ENCODE measurements around the gene DACH1. TPM values are rescaled to one million over a fixed set of nuclear protein-coding genes. Genes with fewer than 3 reads are reported as not detected.

The DACH1 gene
- total and polyA plus RNA-seq, 2 donors (not counting 3 experiments of a cell fraction or from before 2014, with no cell fraction given) = 8.6 to 28.3 TPM

DNA sequence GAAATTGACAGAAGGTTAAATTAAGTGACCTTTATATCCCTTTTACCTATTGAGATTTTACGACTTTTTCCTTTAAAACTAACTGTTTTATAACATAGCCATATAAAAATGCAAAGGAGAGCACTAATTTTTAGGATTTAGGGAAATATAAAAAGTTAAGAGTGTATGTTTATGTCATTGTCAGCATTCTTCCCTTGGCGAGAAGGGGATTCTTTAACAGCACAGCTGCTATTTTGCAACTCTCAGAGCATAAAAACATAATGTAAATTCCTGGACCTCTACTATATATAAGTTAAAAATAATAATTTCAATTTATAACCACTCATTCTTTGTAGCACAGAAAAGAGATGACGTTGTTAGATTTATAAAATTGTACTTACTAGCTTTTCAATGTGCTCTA, 363.2 kb downstream of the DACH1 start:
- Histone ChIP-seq H3K9me1 (replicated peaks; ENCODE audit: control insufficient read depth, extremely low read depth, insufficient read depth, low read length) (no peaks in the 10 kb centered on the region), H3K4me3 (replicated peaks in 1 of 3; ENCODE audit: insufficient read depth in 1 of 3, low read depth in 1 of 3, low read length in 3 of 3) (no peak overlapping the region), H3K36me3 (ENCODE audit: control insufficient read depth in 2 of 2, extremely low read depth in 1 of 2, insufficient read depth in 2 of 2, low read length in 2 of 2) (no peaks in the 10 kb centered on the region), H3K4me1 (ENCODE audit: control insufficient read depth, extremely low read depth, insufficient read depth, low read length) (peaks cover 19% of the 10 kb centered on the region), H3K9me3 (replicated peaks; ENCODE audit: control insufficient read depth, insufficient read depth, low read length) (no peaks in the 10 kb centered on the region), H2AFZ (ENCODE audit: low read depth, low read length) (no peak overlapping the region), H3K27me3 (ENCODE audit: control insufficient read depth in 2 of 2, insufficient read depth in 2 of 2, low read length in 2 of 2) (no peaks in the 10 kb centered on the region), H4K20me1 (replicated peaks; ENCODE audit: control insufficient read depth, extremely low read depth, insufficient read depth, low read length) (no peaks in the 10 kb centered on the region), H3K4me2 (ENCODE audit: insufficient read depth, low read length) (no peak overlapping the region), H3K27ac (ENCODE audit: insufficient read depth, low read depth, low read length) (no peak overlapping the region), H3K9ac (replicated peaks; ENCODE audit: extremely low read depth, insufficient read depth, low read length) (no peak overlapping the region), H3K79me2 (ENCODE audit: control insufficient read depth, insufficient read depth, low read length) (no peaks in the 10 kb centered on the region)
- CTCF ChIA-PET = no interaction called here
- POLR2A ChIA-PET = no interaction called here
- DNase-seq (ENCODE audit: low read depth, low spot score) (no peak), FAIRE-seq (no peak)
- intact Hi-C loops (cut with micrococcal nuclease) (no loop called here), dilution Hi-C loops (cut with MboI; ENCODE audit: extremely low pct_ligation_motif_present, low sequenced_read_pairs) (no loop called here)
- no TSS peak for BruUV-seq (replicated peaks)
- TF ChIP-seq GATA2 (IDR thresholded peaks at IDR 0.05; ENCODE audit: insufficient read depth, insufficient read length, low read depth, low read length) = no peak
- TF ChIP-seq POLR2A (IDR thresholded peaks at IDR 0.05; ENCODE audit: low read depth, low read length) = no peak
- no peak for TF ChIP-seq JUN (IDR thresholded peaks at IDR 0.05; ENCODE audit: borderline replicate concordance, insufficient read depth, insufficient read length, low read depth)
- TF ChIP-seq MYC (IDR thresholded peaks at IDR 0.05; ENCODE audit: low read depth, low read length) = no peak
- TF ChIP-seq CTCF (IDR thresholded peaks at IDR 0.05; ENCODE audit: extremely low read depth in 1 of 2, insufficient read depth in 1 of 2, low read depth in 1 of 2, low read length in 2 of 2) = no peak
- no peak for TF ChIP-seq EZH2 (IDR thresholded peaks at IDR 0.05; ENCODE audit: borderline replicate concordance, low read depth, low read length, severe bottlenecking)
- TF ChIP-seq FOS (IDR thresholded peaks at IDR 0.05; ENCODE audit: borderline replicate concordance, insufficient read depth, low read length) = no peak
- no peak for TF ChIP-seq MAX (IDR thresholded peaks at IDR 0.05; ENCODE audit: insufficient read depth, insufficient read length)
- no peak for TF ChIP-seq POLR2AphosphoS5 (IDR thresholded peaks at IDR 0.05; ENCODE audit: insufficient read depth, low read depth, low read length)

All from endothelial cell of umbilical vein (primary cell).